Uterus (tissue), 2 donors: ENCODE measurements around the gene B3GNT9.

Experiments
- CTCF ChIP-seq, 4 experiments: fragments of 200-600 bp in 2 of 4; fragments of 450-650 bp in 2 of 4; sonication (generic) in 2 of 4; IDR thresholded peaks; one replicate each; pipeline ENCODE4 v1.5.1; 2016 to 2019; ENCODE audit warnings: antibody characterized with exemption in 4 of 4, mild to moderate bottlenecking in 2 of 4, moderate library complexity in 1 of 4
- POLR2A ChIP-seq, 2 donors: fragments of 450-650 bp; IDR thresholded peaks; one replicate each; pipeline ENCODE4 v1.6.1; 2016; ENCODE audit warnings: antibody characterized with exemption in 2 of 2, mild to moderate bottlenecking in 1 of 2, moderate library complexity in 1 of 2

- TF ChIP-seq CTCF (IDR thresholded peaks at IDR 0.05) (no peak), POLR2A (IDR thresholded peaks at IDR 0.05) (no peak)
Measured at GRCh38 chr16:67176662-67177061, 25.9 kb upstream of the B3GNT9 start.
